NCI-H128 (cell line): ENCODE results near the gene XXYLT1.

Experiments used
- DNase-seq: peaks from one replicate; lab custom pipeline; 2025; ENCODE audit not compliant: unreplicated experiment; lab: John Stamatoyannopoulos, UW

The XXYLT1 gene

DNA sequence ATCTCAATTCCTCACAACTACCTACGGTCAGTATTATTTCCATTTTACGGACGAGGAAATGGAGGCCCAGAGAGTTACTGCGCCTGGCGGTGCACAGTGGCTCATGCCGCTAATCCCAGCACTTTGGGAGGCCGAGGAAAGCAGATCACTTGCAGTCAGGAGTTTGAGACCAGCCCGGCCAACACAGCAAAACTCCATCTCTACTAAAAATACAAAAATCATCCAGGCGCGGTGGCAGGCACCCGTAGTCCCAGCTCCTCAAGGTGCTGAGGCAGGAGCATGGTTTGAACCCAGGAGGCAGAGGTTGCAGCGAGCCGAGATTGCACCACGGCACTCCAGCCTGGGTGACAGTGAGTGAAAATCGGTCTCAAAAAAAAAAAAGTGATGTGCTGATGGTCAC lies 187.3 kb downstream of the XXYLT1 start:
- DNase-seq: no peak

DNA sequence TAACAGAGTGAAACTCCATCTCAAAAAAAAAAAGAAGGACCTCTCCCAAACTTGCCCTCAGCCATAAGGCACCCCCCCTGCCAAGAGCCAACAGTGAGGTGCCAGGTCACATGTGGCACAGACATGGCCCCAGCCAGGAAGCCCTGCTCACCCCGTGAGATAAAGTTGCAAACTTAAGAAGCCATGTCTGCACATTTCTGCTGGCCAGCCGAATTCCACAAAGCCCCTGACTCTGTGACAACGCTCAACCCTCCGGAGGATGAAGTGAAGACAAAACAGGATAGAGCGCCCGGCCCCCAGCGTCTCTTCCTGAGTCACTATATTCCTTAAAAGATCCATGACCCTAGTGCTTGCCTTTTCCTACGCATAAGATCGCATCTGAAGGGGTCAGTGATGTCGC lies 188.1 kb downstream of the XXYLT1 start:
- DNase-seq: no peak

DNA sequence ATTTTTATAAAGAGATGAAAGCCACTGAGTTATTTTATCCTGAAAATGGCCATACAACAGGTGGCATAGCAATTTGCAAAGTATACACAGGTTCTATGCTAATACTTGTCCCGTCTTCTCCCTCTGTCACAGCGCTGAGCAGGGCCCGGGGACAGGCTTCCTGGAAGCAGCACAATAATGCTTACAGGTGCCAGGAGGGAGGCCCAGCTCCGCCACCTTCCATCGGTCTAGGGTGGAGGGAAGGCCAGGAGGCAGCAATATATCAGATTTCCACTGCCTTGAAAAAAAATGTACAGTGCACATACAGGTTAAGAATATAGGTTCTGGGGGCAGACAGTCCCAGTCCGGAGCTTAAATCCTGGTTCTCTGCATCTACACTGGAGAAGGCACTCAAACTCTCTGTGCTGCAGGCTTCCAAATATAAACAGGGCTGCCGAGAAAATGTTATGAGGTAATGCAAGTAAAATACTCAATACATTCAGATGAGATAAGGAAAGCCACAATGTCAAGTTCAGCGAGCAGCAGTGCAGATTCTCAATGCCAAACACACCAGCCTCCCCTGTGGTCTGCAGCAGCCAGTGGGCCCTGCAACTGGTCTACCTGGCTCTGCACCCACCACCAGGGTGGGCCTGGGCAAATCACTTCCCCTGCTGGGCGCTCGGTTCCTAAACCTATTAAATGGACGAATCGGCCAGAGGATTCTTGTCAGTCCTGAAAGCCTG lies 189.6 kb downstream of the XXYLT1 start:
- DNase-seq: no peak

DNA sequence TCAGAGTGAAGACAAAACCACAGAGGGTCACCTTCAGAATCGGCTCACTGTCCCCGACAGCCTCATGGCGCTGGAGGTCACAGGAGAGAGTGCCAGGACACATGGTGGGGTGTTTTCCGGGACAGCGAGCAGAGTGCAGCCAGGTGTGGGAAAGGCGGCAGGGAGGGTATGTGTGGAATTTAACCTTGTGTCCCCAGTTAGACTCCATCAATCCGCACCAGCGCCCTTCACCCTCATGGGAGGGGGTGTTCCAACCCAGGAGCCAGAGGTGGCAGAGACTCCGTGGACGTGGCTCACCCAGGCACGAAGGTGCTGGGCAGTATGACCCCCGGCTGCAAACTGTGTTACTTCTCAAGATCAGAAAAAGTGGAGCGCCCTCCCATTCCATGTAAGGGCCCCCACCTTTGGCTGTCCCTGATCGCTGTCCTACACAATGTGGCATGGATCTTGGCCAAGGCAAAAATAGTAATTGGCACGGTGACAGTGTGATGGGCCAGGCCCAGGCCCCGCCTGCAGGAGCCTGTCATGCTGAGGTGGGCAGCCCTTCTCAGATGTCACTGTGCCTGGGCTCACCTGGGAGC lies 190.3 kb downstream of the XXYLT1 start:
- peak; percentile 35 for DNase-seq

DNA sequence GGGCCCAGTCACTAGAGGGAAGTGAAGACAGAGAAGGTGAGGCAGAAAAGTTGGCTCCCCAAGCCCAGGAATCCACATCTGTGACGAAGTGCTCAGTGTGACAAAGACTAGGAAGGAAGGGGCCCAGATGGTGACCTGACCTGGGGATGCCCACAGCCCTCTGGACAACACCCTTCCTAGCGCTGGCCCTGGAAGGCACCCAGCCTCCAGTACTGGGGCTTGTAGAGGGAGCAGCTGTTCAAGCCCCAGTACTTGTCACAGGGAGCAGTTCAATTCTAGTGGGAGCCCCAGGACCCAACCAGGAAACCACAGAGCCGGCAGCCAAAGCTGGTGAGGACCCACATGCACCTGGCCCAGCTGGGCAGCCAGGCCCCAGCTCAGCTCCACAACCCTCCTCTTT lies 190.8 kb downstream of the XXYLT1 start:
- DNase-seq: no peak

DNA sequence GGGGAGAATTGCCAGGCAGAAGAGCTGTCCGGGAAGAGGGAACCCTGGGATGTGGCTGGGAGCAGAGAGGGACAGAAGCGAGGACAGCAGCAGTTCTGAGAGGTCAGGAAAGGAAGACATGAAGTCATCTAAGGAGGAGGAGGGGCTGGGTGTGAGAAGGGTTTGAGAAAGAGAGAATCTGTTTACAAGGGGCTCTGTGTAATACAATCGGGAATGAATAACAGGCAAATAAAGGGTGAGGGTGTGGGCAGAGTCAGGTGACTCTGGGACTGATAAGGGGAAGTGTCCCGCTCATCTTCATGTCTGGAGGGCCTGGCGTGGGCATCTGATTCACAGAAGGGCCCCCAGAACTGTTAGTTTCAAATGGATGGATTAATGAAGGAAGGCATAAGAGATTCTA lies 191.3 kb downstream of the XXYLT1 start:
- no peak for DNase-seq

DNA sequence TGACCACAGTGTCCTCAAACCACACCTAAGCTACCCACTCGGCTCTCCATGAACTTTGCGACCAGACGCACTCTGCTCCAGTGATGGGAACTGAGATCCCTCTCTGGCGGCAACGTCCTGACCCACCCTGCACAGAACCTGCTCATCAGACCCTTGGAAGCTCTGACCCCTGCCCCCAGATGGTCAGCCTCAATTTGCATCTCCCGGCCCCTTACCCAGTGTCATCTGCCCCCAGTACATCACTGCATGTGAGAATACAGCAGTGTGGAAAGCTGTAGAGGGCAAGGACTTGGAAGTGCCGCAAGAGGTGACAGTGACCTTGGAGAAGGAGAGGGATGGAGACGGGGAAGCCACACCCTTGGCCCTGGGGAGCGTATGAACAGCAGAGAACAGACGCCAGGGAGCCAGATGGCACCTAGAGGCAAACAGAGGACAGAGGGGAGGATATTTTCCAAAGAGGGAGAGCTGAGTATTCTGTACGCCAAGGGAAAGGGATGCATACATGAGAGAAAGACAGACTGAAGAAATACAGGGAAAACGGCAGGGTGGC lies 192.0 kb downstream of the XXYLT1 start:
- no peak for DNase-seq

DNA sequence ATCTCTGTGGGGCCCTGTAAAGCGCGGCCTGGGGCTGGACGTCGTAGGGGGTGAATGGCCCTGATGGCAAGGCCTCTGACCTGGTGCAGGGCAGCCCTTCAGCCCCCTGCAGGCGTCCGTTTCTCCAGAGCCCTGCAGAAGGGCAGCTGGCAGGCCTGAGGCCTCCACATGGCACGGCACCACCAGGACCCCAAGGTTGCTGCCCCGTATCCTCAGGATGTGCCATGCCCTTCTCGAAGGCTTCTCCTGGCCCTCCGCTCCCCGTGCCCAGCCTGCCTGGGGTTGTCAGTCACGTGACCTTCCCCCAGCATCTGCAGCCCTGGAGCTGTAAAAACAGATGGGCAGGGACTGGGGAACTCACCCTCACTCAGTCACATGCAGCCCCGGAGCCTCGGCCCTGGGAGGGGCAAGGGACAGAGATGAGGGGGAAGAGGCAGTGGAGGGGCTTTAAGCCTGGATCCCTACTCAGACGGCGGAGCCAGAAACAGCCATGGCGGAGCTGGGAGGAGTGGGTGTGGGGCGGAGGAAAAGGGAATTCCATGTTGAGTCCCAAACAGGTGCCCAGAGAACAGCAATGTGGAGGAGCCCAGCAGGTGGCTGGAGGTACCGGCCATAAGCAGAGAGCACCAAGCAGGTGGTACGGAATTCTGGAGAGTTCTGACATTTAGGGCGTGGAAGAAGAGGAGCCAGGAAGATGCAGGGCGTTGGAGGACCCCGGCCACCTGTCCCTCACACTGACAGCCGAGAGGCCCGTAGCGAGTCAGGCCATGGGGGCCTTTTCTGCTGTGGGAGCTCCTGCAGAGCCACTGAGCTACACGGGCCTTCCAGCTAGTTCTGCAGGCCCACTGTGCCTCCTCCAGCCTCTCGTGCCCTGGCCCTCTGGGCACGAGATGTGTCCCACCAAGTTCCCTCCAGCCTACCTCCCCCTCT lies 193.1 kb downstream of the XXYLT1 start:
- DNase-seq: no peak

DNA sequence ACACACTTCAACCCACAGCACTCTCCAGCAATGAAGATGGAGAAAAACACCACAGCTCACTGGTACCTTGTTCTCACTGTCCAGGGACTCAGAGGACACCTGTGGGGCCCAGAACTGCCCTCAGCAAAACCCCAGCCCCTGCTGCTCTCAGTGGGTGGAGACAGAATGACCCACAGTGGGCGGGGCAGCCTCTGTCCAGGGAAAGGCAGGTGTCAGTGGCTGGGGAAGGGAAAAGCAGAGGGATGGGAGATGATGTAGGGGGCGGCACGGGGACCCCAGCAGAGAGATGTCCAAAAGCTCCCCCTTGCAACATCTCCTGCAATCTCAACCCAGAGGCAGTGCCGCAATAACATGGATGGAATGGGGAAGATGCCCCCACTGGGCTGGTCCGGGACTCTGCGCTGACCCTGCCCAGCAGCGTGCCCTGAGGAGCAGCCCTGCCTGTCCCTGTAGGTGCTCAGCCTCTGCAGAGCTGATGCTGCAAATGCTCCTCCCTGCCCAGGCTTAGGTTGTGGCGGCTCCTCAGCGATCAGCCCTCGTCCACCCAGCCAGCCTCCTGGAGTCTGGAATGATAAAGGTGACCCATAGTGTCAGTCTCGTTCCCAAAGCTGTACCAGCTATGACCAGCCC lies 193.9 kb downstream of the XXYLT1 start:
- DNase-seq: no peak

DNA sequence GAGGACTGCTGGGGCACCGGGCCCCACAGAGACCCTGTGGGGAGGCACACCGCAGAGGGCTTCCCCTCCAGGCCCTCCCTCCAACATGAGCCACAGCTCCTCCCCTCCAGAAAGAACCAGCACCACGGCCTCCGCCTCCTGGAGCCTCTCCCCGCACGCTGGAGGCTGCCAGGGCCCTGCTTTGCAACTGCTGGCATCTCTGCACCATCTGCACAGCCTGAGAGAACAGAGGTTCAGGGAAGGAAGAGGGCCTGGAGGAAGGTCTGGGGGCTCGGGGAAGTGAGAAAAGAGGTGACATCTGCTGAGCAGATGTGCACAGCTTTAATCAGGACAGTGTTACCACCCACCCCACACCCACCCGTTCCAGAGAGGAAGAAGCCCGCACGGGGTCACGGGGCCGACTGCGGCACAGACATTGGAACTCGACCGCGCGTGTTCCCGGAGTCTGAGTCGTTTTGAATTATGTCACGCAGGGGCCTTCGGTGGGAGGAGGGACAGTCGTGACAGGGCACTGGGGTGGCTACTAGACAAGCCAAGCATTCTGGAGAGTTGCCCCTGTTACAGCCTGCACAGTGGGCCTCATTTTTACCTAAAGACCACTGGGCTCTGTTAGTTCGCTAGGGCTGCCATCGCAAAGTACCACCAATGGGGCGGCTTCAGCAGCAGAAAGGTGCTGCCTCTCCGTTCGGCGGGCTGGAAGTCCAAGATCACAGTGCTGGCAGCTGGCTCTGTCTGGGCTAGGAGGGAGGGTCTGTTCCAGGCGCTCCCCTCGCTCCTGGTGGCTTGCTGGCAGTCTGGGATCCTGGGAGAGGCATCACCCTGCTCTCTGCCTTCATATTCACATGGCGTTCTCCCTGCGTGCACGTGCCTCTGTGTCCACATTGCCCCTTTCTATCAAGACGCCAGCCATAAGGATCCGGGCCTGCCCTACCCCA lies 194.8 kb downstream of the XXYLT1 start:
- no peak for DNase-seq

DNA sequence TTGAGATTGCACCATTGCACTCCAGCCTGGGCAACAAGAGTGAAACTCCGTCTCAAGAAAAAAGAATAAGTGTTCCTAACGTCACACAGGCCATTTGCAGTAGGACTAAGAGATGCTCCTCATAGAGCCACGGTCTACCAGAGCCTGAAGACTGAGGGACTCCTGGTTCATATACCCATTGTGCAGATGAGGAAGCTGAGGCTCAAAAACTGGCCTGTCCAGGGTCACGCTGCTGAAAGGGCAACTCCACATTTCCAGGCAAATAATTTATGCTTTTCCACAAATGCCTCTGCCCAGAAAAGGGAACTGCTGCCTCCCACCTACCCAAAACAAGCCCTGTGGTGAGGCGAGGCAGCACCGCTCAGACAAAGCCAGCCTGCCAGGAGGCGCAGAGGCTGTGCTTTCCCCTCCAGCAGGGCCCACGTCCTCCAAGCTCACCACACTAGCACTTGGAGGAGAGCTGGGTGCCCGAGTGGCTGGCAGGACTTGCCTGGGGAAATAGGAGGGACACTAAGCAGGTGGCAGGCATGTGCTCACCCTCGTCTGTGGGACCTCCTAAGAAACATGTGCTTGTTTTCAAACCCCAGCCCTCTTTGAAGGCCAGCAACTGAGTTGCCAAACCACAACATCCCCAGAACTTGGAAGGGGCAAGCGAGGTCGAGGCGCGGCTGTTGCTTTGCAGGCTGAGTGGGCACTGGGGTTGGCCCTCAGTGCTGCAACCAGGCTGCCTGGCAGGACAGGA lies 195.6 kb downstream of the XXYLT1 start:
- DNase-seq: no peak

DNA sequence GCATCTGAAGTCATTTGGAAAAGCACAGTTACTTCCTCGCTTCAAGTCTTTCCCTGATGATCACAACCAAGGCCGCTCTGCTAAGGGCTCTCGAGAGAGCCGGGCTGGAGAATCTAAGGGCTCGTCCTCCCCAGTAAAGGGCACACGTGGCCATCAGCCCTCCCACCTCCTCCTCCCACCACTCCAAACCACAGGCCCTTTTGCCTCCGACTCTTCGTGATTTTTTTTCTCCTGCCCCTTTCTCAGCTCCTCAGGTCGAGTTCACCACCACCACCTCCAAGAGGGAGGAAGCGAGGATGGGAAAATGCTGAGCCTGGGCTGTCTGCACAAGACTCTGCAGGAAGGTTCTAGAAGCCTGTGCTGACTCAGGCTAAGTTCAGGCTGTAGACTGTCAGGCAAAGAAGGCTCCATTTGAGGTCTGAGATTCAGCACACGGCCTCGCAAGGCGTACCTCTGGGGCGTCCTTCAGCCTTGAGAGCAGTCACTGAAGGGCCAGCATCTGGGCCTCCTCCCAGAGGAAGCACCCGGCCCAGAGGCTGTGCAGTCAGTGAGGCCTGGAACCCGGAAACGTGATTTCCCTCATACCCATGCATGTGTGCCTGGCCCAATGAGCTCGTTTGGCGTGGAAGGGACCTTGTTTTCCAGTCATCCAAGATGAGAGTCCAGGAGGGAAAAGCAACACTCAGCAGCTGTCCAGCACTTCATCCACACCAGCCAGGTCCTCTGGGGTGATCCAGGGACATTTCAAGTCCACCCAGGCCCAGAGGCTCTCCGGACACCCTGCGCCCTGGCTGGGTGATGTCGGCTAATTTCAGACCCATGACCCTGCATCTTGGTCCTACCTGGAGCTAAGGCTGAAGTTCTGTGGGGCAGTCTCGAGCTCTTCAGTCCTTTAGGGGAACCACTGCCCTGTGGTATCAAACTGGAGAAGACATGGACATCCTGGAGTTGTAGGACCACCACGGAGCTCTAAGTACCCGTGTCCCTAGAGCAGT lies 196.8 kb downstream of the XXYLT1 start:
- no peak for DNase-seq

DNA sequence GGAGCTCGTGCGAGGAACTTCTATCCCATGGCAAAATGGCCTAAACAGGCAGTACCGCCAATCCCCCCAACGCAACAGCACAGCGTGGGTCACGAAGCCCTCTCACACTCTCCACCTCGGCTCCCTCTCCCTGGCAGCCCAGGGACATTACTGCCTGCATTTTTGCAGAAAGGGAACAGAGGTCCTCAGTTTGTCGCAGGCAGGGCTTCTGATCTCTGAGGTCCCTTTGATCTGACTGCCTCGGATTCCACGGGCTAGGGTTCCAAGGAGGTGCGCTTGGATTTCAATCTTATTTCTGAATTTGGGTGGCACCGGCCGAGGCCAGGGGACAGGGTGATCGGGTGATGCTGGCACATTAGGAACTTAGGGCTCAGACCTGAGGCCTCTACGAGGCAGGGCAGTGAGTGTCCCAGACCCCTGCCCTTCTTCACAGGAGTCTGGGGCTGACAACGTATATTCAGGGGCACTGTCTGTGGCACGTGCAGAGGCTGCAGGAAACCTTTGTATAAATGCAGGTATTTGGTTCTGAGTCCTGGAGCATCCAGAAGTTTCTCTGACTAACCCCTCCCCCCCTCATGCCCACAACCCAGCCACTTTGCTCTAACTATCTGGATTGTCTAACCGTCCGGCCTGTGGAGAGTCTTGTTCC lies 197.9 kb downstream of the XXYLT1 start:
- no peak for DNase-seq

DNA sequence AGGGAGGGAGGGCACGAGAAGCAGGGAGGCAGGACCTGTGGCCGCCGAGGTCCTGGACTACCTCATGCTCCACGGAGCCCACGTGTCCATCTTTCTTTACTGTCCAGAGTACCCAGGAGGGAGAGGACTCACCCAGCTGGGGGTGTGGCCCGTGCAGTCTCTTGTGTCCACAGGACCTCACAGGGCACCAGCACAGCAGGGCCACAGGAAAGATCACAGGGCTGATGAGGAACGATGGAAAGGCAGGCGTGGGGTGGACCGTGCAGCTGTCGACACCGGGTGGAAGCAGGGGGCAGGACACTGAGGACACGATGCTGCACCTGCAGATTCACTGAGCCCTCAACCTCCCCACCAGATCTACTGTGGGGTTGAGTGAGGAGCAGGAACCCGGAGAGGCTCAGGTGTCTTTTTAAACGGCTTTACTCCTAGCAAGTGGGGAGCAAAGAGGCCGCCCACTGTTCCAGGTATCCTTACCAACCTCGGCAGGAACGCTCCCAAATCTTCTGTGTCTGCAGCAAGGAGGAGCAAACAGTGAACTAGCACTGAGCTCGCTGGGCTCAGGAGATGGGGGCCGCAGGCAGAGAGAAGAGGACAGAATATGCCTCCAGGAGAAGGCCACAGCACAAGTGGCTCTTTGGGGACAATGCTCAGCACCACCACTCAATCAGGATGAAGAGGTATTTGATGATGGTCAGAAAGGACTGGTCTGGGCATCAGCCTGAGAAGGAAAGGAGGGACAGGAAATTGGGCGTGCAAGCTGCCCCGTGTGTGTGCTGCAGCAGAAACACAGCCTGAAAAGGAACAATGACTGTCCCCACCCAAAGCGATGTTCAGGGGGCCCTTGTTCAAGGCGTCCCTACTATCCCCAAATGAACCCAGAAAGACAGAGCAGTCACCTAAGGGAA lies 198.8 kb downstream of the XXYLT1 start:
- no peak for DNase-seq

DNA sequence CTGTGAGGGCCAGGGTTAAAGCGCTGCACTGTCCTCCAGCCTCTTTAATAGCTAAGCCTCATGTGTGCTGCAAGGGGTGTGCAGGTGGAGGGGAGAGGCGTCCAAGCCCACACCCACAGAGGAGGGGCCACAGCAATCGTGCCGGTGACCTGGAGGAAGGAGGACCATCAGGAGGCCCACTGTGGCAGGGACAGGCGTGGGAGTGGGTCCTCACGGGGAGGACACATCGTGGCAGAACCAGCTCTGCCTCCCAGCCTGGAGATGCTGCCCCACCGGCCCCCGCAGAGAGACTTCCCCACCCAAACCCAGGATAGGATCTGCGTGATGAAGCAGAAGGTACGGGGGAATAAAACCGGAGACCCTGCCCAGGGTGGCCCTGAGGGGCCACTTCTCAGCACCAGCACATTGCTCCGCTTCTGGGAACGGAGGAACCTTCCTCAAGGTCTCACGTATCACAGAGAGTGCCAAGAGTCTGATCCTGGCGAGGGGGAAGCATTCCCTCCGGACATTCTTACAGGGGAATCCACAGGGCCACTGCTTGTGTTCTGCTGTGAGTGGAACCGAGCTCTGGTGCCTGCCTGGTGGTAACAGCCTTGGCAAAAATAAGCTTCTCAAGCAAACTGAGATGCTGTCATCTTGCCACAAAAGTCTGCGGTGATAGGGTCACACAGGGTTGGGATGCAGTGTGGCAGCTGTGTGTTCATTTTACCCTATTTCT lies 199.8 kb downstream of the XXYLT1 start:
- no peak for DNase-seq

DNA sequence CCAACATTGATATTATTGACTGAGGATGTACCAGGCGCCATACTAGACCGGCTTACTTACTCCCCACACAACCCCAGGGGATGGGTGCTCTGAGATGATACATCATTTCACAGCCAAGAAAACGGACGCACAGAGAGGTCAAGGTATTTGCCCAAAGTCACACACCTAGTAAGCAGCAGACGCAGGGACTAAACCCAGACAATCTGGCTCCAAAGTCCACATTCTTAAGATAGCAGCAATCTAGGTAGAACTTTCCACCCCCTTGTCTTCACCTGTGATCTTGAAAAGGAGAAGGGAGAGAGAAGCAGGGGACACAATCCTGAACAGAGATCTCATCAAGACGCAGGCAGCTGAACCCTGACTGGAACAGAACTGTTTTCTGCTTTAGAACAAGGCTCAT lies 200.6 kb downstream of the XXYLT1 start:
- DNase-seq: no peak
